ENCODE measurements around the gene CCDC87.

CCDC87 gene

GRCh38 chr11:66600631-66601233, 7.9 kb upstream of the CCDC87 start:
- no peak for DNase-seq (ENCODE audit: low read depth)
- no peak overlapping the region for H3K4me3 ChIP-seq (ENCODE audit: low read length)
- TF ChIP-seq, protein P1, sequence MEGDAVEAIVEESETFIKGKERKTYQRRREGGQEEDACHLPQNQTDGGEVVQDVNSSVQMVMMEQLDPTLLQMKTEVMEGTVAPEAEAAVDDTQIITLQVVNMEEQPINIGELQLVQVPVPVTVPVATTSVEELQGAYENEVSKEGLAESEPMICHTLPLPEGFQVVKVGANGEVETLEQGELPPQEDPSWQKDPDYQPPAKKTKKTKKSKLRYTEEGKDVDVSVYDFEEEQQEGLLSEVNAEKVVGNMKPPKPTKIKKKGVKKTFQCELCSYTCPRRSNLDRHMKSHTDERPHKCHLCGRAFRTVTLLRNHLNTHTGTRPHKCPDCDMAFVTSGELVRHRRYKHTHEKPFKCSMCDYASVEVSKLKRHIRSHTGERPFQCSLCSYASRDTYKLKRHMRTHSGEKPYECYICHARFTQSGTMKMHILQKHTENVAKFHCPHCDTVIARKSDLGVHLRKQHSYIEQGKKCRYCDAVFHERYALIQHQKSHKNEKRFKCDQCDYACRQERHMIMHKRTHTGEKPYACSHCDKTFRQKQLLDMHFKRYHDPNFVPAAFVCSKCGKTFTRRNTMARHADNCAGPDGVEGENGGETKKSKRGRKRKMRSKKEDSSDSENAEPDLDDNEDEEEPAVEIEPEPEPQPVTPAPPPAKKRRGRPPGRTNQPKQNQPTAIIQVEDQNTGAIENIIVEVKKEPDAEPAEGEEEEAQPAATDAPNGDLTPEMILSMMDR (conservative IDR thresholded peaks at IDR 0.05; ENCODE audit: low read length), result no peak

DNA sequence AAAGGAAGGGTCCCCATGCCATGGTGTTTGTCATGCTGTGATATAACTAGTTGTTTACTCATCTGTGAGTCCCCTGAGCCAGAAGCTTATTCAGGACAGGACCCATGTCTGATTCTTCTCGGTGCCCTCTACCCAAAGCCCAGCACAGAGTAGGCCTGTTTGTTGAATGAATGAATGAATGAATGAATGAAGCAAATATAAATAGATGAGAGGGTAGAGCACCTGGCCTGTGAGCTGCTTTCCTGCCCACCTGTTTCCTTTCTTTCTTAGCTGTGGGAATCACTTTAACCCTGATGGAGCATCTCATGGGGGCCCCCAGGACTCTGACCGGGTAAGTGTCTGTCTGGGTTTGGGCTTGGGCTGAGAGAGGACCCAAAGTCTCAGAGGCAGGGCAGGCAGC, 7.4 kb upstream of the CCDC87 start:
- H3K4me3 ChIP-seq (ENCODE audit: low read length), result no peak overlapping the region

DNA sequence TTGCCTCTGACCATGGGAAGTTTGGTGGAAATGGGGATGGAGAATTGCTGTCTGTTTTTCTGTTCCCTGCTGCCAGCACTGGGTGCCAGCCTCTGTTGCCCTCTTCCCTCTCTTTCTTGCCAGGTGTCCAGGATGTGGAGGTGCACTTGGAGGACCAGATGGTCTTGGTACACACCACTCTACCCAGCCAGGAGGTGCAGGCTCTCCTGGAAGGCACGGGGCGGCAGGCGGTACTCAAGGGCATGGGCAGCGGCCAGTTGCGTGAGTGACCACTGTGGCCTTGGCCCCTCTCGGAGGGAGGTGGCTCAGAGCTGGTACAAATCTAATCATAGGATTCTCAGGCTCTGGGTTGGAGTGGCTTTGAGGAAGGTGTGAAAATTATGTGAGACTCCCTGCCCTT, 6.1 kb upstream of the CCDC87 start:
- no peak for DNase-seq (ENCODE audit: low read depth)
- no peak overlapping the region for H3K4me3 ChIP-seq (ENCODE audit: low read length)
- TF ChIP-seq, protein P1 (conservative IDR thresholded peaks at IDR 0.05; ENCODE audit: low read length), result no peak

More for the DNA sequence above, 7.4 kb upstream of the CCDC87 start:
- no peak for DNase-seq (ENCODE audit: low read depth)
- TF ChIP-seq, protein P1 (conservative IDR thresholded peaks at IDR 0.05; ENCODE audit: low read length), result no peak

GRCh38 chr11:66595245-66595904, 2.5 kb upstream of the CCDC87 start:
- no peak overlapping the region for H3K4me3 ChIP-seq (ENCODE audit: low read length)
- TF ChIP-seq, protein P1 (conservative IDR thresholded peaks at IDR 0.05; ENCODE audit: low read length), result no peak
- peak; percentile 15 for DNase-seq (ENCODE audit: low read depth)

GRCh38 chr11:66593650-66594049, 787 bp upstream of the CCDC87 start:
- TF ChIP-seq, protein P1 (conservative IDR thresholded peaks at IDR 0.05; ENCODE audit: low read length), result no peak
- DNase-seq (ENCODE audit: low read depth), result no peak

DNA sequence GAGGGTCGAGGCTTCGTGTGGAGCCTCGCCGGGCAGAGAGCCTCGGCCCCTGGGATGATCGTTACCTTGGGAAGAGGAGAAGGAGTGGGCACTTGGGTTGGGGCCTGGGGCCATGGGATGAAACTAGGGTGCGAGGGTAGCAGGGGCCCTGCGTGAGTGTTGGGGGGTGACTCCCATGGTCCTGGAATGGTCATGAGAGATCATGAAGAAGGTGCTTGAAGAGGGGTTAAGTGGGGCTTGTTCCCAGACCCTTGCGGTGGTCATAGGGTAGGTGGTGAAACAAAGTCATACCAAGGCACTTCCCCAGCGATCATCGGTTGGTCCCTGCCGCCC, 406 bp upstream of the CCDC87 start:
- TF ChIP-seq, protein P1 (conservative IDR thresholded peaks at IDR 0.05; ENCODE audit: low read length), result no peak
- peak overlapping the region; percentile 90 for H3K4me3 ChIP-seq (ENCODE audit: low read length)
- no peak for DNase-seq (ENCODE audit: low read depth)

More at GRCh38 chr11:66593650-66594049, 787 bp upstream of the CCDC87 start:
- peak overlapping the region; percentile 90 for H3K4me3 ChIP-seq (ENCODE audit: low read length)

DNA sequence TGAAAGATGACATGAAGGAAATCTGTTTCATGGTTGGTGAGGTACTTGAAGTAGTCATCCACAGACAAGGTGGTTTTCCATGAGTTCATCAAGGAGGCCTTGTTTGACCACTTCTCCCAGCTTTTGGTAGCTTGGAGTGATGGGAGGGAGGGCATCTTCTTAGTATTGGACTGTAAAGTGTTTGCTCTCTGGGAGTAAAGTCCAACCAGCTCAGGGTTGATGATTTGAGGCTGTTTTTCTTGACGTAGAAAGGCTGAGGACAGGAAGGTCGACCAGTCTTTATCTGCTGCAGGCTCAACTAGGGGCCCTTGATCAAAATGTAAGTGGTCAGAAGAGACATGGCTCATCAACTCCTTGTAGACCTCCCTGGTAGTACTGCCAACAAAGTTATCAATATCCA, 1.7 kb downstream of the CCDC87 start:
- TF ChIP-seq, protein P1 (conservative IDR thresholded peaks at IDR 0.05; ENCODE audit: low read length), result no peak
- H3K4me3 ChIP-seq (ENCODE audit: low read length), result no peak overlapping the region
- no peak for DNase-seq (ENCODE audit: low read depth)
